Measurements from ENCODE around the gene NSD2.

GRCh38 chr4:1983846-1984405 is 112.7 kb downstream of the NSD2 start:
- TF ChIP-seq CTCF (IDR thresholded peaks at IDR 0.05; ENCODE audit: borderline replicate concordance, extremely low read depth, low read length, poor library complexity, severe bottlenecking) = no peak
- no peak for TF ChIP-seq EZH2 (IDR thresholded peaks at IDR 0.05; ENCODE audit: borderline replicate concordance, low read depth, low read length, severe bottlenecking)

Data from DND-41 (cell line).